HG02798 (cell line): Measurements from ENCODE around the gene TNPO3.
A peak's percentile ranks its signal among the peaks of the same experiment; 100 is the strongest.
"Not testable (repeated sequence)": the region's sequence is repeated elsewhere in the genome, so short reads cannot be mapped to it uniquely, and the experiment has no call there.

ENCODE experiments used
- ATAC-seq: cut with Tn5 transposase; IDR thresholded peaks from one replicate; pipeline ENCODE4 v1.9.1; 2021; ENCODE audit warnings: mild to moderate bottlenecking; ENCODE audit not compliant: unreplicated experiment, poor library complexity

Gene TNPO3

GRCh38 chr7:128968624-128969023 lies 86.3 kb downstream of the TNPO3 start:
- ATAC-seq, result no peak

DNA sequence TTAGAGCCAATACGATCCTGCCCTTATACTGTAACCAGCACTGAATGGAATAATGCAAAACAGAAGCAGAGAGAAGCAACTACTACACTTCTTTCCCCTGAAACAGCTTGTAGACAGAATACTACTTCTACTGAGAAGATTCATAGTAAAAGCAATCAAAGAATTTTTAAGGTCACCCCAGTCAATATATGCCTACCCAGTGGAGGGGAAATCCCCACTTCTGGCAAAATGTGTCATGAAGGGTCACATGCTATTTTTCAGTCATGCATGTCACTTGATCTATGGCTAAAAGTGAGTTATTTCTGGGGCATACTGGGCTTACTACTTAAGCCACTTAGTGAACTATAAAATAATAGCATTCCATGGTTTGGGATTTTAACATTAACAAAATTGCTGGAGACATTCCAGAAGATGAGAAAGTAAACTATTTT lies 91.6 kb downstream of the TNPO3 start:
- peak; percentile 79 for ATAC-seq

DNA sequence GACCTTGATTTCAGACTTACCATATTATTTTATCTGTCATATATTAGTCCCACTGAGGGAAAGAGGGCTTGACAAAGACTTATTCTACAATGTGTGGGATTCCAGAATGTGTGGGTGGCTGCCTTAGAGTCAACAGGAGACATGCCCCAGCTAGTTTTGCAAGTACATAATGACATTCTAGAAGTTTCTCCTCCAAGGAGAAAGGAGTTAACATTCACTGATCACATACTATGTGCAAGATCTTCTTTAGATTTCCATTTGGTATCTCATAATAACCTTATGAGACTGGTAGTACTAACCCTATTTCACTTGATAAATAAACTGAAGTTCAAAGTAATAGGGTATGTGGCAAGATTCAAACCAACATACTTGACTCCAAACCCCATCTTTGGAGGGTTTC lies 92.0 kb downstream of the TNPO3 start:
- peak; percentile 25 for ATAC-seq

GRCh38 chr7:128961030-128961659 lies 93.8 kb downstream of the TNPO3 start:
- ATAC-seq, result no peak

GRCh38 chr7:128959296-128959695 lies 95.6 kb downstream of the TNPO3 start:
- ATAC-seq, result no peak

- ATAC-seq, result no peak
These were observed 98.9 kb downstream of the TNPO3 start for GRCh38 chr7:128955981-128956380.

- ATAC-seq, result peak; percentile 51
These were observed 99.8 kb downstream of the TNPO3 start for GRCh38 chr7:128954830-128955802.

- ATAC-seq, result no peak
These were observed 100.8 kb downstream of the TNPO3 start for GRCh38 chr7:128954150-128954549.

GRCh38 chr7:128951296-128951695 lies 103.6 kb downstream of the TNPO3 start:
- no peak for ATAC-seq

- no peak for ATAC-seq
These were observed 105.7 kb downstream of the TNPO3 start for GRCh38 chr7:128948976-128949760.

GRCh38 chr7:128948312-128948973 lies 106.5 kb downstream of the TNPO3 start:
- ATAC-seq, result no peak

DNA sequence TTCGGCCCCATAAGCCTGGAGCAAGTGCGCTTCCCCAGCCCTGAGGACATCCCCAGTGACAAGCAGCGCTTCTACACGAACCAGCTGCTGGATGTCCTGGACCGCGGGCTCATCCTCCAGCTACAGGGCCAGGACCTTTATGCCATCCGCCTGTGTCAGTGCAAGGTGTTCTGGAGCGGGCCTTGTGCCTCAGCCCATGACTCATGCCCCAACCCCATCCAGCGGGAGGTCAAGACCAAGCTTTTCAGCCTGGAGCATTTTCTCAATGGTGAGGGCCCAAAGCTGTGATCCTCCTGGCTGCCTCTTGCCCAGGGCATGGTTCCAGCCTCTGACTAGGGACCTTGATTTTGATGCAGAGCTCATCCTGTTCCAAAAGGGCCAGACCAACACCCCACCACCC lies 107.1 kb downstream of the TNPO3 start:
- ATAC-seq, result no peak

- no peak for ATAC-seq
These were observed 107.7 kb downstream of the TNPO3 start for GRCh38 chr7:128946936-128947830.

DNA sequence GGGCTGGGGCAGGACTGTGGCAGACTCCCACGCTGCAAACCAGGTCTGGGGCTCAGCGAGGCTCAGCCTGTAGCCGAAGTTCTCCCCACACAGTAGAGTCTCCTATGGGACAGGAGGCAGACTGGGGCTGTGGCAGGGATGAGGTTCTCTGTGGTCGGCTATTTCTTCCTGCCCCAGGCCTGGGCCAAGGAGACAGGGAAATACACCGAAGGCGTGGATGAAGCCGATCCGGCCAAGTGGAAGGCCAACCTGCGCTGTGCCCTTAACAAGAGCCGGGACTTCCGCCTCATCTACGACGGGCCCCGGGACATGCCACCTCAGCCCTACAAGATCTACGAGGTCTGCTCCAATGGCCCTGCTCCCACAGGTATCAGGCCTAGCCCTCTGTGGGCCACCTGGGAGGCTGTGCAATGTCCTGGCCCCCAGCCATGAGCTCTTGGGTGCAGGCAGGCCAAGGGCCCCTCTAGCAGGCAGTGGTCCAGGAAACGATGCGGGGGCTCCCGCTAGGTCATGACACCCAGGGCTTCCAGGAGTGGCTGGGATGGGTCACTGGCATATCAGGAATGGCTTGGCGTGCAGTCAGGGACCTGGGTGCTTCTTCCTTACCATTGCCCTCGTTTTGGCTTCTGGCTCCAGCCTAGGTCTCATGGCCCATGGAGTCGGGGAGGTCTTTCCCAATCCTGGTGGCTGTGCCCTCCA lies 109.1 kb downstream of the TNPO3 start:
- ATAC-seq, result no peak

- no peak for ATAC-seq
These were observed 110.2 kb downstream of the TNPO3 start for GRCh38 chr7:128944487-128945236.

DNA sequence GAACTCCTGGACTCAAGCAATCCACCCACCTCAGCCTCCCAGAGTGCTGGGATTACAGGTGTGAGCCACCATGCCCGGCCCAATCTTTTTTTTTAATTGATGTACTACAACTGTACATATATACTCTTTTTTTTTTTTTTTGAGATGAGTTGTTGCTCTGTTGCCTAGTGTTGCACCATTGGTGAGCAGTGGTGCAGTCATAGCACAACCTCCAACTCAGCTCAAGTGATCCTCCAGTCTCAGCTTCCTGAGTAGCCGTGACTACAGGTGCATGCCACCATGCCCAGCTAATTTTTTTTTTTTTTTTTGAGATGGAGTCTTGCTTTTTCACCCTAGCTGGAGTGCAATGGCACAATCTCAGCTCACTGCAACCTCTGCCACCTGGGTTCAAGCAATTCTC lies 111.7 kb downstream of the TNPO3 start:
- not testable (repeated sequence) for ATAC-seq

- no peak for ATAC-seq
These were observed 112.9 kb downstream of the TNPO3 start for GRCh38 chr7:128941946-128942526.
